ENCODE measurements around the gene LCP1. TPM values are rescaled to one million over a fixed set of nuclear protein-coding genes. Genes with fewer than 3 reads are reported as not detected.

Gene LCP1
- total RNA-seq, 1 donor from 2014 or later, result 758 TPM

- H3K4me3 Mint-ChIP-seq, result no peak overlapping the region
- peaks cover 14% of the 10 kb centered on the region for H3K27me3 Mint-ChIP-seq (ENCODE audit: insufficient read depth)
- no peak for DNase-seq (ENCODE audit: low spot score)
- H3K27ac Mint-ChIP-seq, result no peak overlapping the region
- no peaks in the 10 kb centered on the region for H3K9me3 Mint-ChIP-seq
- H3K36me3 Mint-ChIP-seq (ENCODE audit: low read depth), result no peaks in the 10 kb centered on the region
- no peaks in the 10 kb centered on the region for H3K4me1 Mint-ChIP-seq (ENCODE audit: low read depth)
- intact Hi-C loops (cut with micrococcal nuclease), result no loop called here
Measured at GRCh38 chr13:46076827-46077226, 105.2 kb downstream of the LCP1 start.

Other genes with a start within 250 kb of the LCP1 start
- 52.0 and 59.4 TPM in 2 replicates for gene ZC3H13, start 129.4 kb downstream of the LCP1 start, total RNA-seq
- gene CPB2, start 77.1 kb downstream of the LCP1 start, total RNA-seq, result not detected in 2 replicates
- 0.13 and 0.17 TPM in 2 replicates for gene LRRC63, start 29.8 kb upstream of the LCP1 start, total RNA-seq
- 1.2 and 2.8 TPM in 2 replicates for gene RUBCNL, start 205.1 kb upstream of the LCP1 start, total RNA-seq

All from activated T-helper 1 cell treated with anti-CD3 and anti-CD28 coated beads, Interleukin-12 subunit alpha, Interleukin-12 subunit beta, Interleukin-2, Interleukin-4 antibody, amounts not matched to agents 30 ng/mL and 10 ng/mL and 1 ng/mL, durations not matched to agents 14 hours and 24 hours and 36 hours (primary cell).